ENCODE data around the gene TIMP2.
"Not testable (repeated sequence)": the region's sequence is repeated elsewhere in the genome, so short reads cannot be mapped to it uniquely, and the experiment has no call there.

TIMP2 gene, protein sequence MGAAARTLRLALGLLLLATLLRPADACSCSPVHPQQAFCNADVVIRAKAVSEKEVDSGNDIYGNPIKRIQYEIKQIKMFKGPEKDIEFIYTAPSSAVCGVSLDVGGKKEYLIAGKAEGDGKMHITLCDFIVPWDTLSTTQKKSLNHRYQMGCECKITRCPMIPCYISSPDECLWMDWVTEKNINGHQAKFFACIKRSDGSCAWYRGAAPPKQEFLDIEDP

DNA sequence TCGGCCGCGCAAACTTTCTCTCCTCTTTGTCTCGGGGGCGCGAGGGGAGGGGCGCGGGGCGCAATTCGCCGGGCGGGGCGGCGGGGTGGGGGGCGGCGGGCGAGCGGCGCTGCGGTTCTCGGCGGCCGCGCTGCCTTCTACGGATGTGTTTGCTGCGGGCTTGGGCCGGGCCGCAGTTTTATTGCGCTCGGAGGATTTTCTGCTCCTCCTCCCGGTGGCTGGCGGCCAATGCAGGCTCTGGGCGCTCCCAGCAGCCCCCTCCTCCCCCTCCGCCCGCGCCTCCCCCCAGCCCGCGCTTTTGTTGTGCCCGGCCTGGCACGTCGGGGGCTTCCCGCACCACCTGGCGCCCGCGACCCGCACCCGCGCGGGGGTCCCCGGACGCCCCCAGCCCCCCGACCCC, at the start of gene TIMP2:
Gene TIMP2, minus strand, starts transcription at position 154 of the 400 bp plus-strand sequence. CDS start 299 bp downstream, outside the sequence.
- DNase-seq (ENCODE audit: low spot score), result peak; percentile 88

DNA sequence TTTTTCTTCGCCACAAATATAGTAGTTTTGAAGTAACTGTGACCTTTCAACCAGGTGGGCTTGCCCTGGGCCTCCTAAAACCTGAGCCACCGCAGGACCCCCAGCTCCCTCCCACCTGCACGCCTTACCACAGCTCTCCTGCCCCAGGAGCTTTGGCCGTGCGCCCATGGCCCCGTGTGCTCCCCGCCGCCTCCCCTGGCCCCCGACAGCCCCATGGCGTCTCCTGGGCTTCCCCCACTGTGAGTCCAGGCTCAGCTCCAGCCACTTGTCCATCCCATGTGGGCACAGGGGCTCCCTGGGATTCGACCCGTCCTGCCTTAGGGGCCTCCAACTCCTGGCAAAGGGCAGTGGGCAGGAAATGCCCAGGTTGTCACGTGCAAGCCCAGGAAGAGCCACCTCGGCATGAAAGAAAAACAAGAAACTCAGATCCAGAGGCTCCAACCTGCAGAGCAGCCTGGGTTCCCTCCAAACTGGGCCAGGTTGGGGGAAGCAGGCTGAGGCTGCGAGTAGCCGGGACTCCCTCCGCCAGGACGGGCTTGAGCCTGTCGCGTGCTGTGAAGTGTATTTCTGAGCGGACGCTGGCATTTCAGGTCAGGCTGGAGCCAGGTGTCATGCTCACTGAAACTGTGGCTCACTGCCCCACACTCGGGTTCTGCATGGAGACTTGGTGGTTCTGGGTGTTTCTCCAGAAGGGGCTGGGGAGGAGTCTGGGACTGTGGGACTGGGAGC, 48.8 kb upstream of the TIMP2 start:
- no peak for DNase-seq (ENCODE audit: low spot score)

DNA sequence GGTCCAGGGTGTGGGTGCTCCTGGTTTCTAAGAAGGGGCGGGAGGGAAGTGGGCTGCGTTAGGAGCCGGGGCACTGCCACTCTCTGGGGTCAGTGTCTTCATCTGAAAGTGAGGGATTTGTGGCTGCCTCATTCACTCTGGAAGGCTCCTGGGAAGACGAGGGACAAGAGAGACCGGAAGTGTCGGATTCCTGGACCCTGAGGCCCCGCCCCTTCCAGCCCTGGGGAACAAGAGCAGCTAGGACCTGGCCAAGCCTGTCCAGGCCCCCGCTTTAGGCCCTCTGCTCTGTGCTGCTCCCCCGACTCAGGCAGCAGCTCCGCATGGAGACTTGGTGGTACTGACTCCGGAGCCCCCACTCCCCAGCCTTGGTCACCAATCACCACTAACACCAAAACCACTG, 48.0 kb upstream of the TIMP2 start:
- no peak for DNase-seq (ENCODE audit: low spot score)

DNA sequence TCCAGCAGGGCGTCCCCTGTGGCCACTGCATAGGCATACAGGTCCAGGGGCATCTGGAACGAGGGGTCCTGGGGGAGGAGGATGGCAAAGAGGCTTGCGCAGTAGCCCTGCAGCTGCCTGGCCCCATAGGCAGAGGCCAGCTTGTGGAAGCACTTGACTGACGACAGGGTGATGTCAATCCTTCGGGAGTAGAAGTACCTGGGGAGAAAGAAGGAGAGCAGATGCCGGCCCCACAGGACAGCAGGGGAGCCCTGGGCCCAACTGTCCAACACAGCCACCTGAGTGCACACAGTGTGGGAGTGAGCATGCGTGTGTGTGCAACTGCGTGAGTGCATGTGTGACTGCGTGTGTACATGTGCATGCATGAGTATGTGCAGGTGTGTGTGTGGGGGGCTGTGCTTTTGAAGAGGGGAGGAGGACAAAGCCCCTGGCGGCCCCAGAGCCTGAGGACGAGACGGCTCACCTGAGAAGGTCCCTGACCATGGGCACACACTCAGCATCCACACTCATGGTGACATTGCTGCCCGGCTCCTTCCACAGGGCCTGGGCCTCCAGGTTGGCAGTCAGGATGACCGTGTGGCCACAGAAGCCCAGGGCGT, 47.4 kb upstream of the TIMP2 start:
- DNase-seq (ENCODE audit: low spot score), result no peak

GRCh38 chr17:78971756-78972506, 46.7 kb upstream of the TIMP2 start:
- no peak for DNase-seq (ENCODE audit: low spot score)

GRCh38 chr17:78970834-78971755, 45.9 kb upstream of the TIMP2 start:
- DNase-seq (ENCODE audit: low spot score), result peak; percentile 76

- no peak for DNase-seq (ENCODE audit: low spot score)
Observed at GRCh38 chr17:78969865-78970264, 44.7 kb upstream of the TIMP2 start.

DNA sequence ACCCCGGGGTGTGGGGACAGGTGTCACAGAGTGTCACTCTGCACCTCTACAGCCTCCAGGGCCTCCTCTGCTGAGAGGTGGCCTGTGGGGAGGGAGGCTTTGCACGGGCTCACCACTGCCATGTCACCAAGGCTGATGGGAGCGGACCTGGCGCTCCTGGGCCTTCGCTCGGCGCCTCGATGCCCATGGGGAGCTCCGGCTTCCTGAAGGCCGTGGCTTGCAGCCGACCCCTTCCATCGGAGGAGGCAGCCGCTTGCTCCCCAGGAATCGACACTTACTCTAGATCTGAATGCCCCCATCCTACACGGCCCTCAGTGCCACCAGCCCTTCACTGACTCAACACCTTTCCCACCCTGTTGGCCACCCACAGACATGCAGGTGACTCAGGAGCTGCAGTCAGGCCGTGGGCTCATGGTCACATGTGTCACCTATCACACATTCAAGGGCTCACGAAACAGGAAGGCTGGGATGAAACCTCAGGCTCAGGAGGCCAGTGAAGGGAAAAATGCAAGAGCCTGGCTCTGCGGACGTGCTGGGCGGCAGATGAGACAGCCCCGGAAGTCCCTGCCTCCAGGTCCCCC, 42.7 kb upstream of the TIMP2 start:
- no peak for DNase-seq (ENCODE audit: low spot score)

DNA sequence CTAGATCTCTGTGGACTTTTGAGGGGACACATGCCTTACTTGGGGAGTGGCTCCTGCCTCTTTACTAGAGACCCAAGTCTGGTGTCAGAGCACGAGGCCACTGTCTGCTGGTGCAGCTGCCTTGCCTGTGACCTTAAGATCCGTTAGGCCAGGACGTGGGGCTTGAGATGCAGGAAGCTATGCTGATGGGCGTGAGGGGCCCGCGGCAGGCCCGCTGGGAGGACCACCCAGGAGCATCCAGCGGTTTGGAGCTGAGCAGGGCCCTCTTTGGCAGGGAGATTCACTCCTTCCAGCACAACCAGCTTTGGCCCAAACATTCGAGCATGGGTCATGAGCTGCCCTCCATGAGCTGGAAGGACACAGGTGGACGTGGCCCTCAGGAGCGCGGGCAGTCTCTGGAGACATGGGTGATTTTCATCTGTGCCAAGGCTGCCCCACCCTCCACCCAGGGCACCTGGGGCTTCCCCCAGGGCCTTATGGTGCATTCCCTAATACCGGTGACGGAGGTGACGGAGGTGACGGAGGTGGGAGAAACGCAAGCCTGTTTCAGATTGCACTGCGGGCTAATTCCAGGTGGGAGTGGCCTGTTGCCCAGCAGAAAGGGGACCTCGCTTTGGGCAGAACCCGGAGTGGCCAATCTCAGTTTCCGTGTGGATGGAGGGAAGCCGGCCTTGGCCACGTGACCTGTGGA, 41.9 kb upstream of the TIMP2 start:
- DNase-seq (ENCODE audit: low spot score), result no peak

DNA sequence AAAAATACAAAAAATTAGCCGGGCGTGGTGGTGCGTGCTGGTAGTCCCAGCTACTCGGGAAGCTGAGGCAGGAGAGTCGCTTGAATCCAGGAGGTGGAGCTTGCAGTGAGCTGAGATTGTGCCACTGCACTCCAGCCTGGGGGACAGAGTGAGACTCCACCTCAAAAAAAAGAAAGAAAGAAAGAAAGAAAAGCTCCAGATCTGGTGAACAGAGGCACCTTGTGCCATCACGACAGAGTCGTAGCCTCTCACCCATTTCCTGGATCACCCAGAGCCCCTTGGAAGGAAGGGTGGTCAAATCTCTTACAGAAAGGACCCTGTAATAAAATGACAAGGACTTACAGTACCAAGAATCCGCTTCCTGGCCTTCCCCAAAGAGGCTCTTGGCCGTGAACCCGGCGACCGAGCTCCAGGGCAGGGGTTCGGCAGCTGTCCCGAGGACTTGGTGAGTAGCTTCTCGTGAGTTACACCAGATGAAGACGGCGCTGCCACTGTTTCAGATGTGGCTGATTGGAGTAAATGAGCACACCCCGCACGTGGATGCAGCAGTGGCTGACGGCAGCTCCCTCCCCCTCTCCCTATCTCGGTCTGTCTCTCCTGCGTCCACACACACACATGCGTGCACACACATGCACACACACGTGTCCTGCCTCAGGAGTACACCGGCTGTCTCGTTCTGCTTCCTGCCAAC, 41.1 kb upstream of the TIMP2 start:
- no peak for DNase-seq (ENCODE audit: low spot score)

GRCh38 chr17:78965491-78965924, 40.3 kb upstream of the TIMP2 start:
- no peak for DNase-seq (ENCODE audit: low spot score)

DNA sequence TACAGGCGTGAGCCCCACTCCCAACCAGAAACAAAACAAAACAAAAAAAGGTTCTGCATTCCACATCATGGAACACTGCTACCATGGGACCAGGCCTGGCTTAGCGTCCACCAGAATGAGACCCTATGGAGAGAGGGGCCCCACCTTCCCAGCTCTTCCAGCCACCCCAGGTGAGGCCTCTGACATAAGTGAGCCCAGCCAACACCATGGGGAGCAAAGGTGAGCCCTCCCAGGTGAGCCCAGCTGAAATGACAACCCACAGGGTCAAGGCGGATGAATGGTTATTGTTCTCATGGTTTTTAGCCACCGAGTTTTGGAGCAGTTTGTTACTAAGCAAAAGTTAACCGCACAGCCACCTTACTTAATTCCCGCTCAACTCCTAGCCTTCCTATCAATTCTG, 38.2 kb upstream of the TIMP2 start:
- no peak for DNase-seq (ENCODE audit: low spot score)

- DNase-seq (ENCODE audit: low spot score), result not testable (repeated sequence)
Observed at GRCh38 chr17:78962984-78963348, 37.8 kb upstream of the TIMP2 start.

- DNase-seq (ENCODE audit: low spot score), result no peak
Observed at GRCh38 chr17:78962345-78962983, 37.3 kb upstream of the TIMP2 start.

DNA sequence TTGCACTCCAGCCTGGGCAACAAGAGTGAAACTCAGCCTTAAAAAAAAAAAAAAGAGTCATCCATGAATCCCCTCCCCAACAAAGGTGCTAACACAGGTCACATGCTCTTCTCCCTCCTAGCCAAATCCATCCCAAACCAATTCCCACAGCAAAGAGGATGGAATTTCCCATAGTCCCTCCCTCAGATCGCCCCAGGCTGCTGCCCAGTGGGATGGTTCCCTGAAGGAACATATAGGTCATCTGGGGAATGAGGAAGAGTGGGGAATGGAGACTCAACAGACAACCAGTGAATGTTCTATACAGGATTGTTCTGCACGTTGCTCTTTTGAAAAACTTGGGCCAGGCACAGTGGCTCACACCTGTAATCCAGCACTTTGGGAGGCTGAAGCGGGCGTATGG, 36.4 kb upstream of the TIMP2 start:
- no peak for DNase-seq (ENCODE audit: low spot score)

GRCh38 chr17:78960928-78961327, 35.7 kb upstream of the TIMP2 start:
- no peak for DNase-seq (ENCODE audit: low spot score)

DNA sequence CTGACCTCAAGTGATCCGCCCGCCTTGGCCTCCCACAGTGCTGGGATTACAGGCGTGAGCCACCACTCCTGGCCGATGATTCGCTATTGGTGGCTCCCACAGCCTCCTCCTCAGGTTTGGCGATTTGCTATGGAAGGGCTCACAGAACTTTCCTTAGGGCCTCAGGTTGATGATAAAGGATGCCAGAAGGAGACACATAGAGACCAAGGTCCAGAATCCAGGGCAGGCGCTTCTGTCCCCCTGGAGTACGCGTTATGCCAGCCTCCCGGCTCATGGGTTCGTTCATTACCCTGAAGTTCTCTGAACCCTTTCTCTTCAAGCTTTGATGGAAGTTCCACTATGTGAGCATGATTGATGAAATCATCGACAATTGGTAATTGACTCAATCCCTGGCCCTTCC, 34.6 kb upstream of the TIMP2 start:
- DNase-seq (ENCODE audit: low spot score), result no peak

- no peak for DNase-seq (ENCODE audit: low spot score)
Observed at GRCh38 chr17:78958641-78959127, 33.5 kb upstream of the TIMP2 start.

DNA sequence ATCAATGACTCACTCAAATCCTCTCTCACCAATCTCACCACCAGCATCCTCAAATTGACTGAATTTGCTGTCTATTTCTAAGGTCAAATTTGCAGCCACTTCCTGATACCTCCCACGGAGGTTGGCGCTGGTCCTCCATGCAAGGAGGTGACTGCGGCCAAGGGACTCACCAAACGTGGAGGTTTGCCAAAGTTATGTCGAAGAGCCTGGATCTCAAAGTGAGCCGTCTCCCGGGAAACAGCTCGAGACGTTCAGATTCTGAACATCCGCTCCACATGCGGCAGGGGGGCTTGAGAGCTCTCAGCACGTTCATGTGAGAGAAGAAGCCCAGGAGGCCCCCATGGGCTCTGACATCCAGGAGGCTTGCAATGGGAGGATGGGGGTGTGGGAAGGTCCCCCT, 31.9 kb upstream of the TIMP2 start:
- no peak for DNase-seq (ENCODE audit: low spot score)
